OCI-LY3 (cell line): Measurements from ENCODE around the gene PCDH18.

ENCODE experiments used
- CTCF ChIP-seq: fragments of 200-600, 300-600 bp; sonication (generic); IDR thresholded peaks from 2 replicates; pipeline ENCODE4 v1.5.1; 2014; ENCODE audit warnings: antibody characterized with exemption, low read length, low read depth
- EZH2phosphoT487 ChIP-seq: fragments of 200-600 bp; shearing (Covaris generic); IDR thresholded peaks from 2 replicates; pipeline ENCODE4 v1.6.1; 2018; ENCODE audit warnings: antibody characterized with exemption, mixed run types, low read depth

GRCh38 chr4:137576446-137576845, 44.2 kb upstream of the PCDH18 start:
- no peak for TF ChIP-seq CTCF
- TF ChIP-seq EZH2phosphoT487: no peak
